Putamen (tissue), 1 donor: Measurements from ENCODE around the gene TEX52.

Source experiments
- DNase-seq: peaks from one replicate; pipeline ENCODE4 v3.0.0-alpha.2; 2016; ENCODE audit warnings: low spot score

Gene TEX52

GRCh38 chr12:2829275-2829674, 27.6 kb downstream of the TEX52 start:
- no peak for DNase-seq

DNA sequence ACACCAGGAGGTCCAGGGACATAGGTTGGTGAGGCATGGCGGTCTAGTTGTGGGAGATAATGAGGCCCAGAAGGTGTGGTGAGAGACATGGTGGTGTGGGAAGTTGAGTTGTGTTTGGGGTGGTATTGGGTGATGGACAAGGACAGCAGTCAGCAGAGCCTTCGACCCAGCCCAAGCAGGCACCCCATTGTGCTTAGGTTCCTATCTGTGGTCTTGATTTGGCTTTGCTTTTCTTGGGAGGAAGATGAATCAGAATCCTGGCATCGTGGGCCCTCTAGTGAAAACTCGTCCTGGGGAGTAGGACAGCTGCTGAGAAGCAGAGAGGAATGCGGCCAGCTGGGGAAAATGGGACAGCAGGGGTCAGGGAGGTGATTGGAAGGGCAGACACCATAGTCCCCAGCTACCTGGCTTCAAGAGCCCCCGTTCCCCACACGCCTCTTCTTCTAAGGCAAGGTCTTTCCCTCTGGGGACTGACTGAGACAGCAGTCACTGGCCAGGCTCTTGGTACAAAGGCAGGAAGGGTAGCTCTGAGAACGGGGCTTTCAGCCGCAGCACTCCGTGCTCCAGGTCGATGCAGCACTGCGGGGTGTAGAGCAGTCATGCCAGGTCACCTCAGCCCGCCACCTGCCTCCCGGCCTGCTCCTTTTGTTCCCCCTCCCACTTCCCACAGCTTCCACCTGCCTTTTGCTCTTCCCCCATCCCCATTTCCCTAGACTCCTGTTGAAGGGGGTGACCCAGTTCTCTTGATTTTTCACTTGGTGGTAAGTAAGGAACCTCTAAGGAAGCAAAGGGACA, 29.9 kb downstream of the TEX52 start:
- no peak for DNase-seq

- no peak for DNase-seq
Observed at GRCh38 chr12:2826036-2826435, 30.8 kb downstream of the TEX52 start.

GRCh38 chr12:2825132-2825531, 31.7 kb downstream of the TEX52 start:
- DNase-seq = peak; percentile 24

GRCh38 chr12:2824541-2824940, 32.3 kb downstream of the TEX52 start:
- DNase-seq = no peak

- DNase-seq = no peak
Observed at GRCh38 chr12:2823483-2823882, 33.4 kb downstream of the TEX52 start.

- no peak for DNase-seq
Observed at GRCh38 chr12:2820432-2820831, 36.4 kb downstream of the TEX52 start.

DNA sequence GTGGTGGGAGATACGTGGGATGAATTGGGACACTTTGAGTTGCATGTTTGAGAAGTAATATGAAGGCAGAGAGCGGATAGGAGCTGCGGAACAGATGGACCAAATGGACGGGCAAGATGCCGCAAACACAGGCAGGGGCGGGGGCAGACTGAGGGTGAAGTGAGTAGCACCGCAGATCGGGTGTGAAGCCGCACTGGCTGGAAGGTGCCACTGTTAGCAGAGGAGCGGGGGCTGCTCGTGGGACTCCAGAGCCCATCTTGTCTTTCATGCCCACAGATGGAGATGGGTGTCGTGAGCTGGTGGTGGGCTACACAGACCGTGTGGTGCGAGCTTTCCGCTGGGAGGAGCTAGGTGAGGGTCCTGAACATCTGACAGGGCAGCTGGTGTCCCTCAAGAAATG, 37.0 kb downstream of the TEX52 start:
- DNase-seq = no peak

DNA sequence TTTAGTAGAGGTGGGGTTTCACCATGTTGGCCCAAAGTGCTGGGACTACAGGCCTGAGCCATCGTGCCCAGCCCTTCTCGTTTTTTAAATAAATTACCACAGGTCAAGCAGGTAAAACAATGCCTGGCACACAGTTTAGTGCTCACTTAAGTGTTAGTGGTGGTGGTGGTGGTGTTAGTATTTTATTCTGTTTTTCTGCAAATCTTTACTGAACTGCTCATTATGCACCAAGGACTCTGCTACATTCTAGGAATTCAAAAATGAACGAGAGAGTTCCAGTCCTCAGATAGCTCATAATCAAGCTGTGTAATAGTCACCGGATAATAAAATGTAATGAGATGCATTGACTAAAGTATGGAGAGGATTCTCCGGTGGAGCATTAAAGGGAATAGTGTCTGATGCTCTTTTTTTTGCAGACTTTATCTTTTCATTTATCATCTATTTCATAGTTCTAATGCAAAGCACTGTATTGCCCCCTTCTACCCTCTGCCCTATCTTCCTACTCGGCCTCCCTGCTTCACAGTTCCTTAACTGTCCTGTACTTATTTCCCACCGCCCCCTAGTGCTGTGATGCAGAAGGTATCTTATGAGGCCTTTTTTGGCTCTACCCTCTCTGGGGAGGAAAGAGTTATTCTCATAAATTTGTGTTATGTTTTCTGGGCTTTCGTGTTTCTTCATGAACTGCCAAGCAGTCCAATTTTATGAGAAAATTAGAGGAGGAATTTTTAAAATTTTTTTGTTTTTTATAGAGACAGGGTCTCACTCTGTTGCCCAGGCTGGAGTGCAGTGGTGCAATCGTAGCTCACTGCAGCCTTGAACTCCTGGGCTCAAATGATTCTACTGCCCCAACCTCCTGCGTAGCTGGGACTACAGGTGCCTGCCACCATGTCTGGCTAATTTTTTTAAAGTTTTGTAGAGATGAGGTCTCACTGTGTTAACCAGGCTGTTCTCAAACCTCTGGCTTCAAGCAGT, 43.3 kb downstream of the TEX52 start:
- peak; percentile 43 for DNase-seq

DNA sequence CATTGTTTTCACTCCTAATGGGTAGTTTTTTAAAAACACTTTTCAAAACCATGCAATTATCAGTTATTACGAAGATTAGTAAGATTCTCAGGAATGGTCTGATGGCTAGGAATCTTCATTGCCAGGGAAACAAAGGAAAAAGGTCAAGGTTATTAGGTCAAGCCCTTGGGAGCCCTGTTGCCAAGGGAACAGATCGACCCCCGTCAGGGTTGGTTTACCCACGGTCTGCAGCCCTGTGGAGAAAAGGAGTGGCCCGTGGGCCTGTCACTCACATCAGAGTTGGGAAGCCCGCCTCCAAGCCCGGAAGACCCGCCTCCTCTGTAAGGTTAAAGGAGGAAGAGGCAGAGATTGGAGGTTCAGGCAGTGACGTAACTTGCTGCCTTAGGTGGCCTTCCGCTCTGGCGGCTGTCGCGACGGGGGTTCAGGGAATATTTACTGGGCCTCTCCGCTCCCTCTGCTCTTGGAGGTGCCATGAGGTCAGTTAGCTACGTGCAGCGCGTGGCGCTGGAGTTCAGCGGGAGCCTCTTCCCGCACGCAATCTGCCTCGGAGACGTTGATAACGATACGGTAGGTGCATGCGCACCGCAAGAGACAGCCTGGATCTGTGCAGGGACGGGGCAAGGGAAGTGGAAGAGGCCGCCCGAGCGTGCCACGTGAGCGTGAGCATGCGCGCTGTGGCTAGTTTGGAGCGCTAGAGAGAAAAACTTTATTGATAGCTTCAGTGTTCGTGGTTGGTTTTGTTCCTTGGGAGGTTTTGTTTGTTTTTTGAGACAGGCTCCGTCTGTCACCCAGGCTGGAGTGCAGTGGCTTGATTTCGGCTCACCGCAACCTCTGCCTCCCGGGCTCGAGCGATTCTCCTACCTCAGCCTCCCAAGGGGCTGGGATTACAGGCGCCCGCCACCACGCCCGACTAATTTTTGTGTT, 44.3 kb downstream of the TEX52 start, which contains the start of gene ITFG2:
ITFG2 (plus strand) TSS at position 379 of the 924 bp plus-strand sequence; CDS start at position 472, 93 bp downstream.
- DNase-seq = peak; percentile 99

GRCh38 chr12:2811801-2812200, 45.0 kb downstream of the TEX52 start:
- no peak for DNase-seq

DNA sequence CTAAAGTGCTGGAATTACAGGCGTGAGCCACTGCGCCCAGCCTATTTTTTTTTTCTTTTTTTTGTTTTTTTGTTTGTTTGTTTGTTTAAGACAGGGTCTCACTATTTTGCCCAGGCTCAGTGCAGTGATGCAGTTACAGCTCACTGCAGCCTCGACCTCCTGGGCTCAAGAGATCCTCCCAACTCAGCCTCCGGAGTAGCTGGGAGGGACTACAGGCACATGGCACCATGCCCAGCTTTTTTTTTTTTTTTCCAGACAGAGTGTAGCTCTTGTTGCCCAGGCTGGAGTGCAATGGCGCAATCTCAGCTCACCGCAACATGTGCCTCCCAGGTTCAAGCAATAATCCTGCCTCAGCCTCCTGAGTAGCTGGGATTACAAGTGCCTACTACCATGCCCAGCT, 50.1 kb downstream of the TEX52 start:
- no peak for DNase-seq

GRCh38 chr12:2805143-2805520, 51.7 kb downstream of the TEX52 start:
- no peak for DNase-seq

GRCh38 chr12:2804393-2805142, 52.3 kb downstream of the TEX52 start:
- no peak for DNase-seq

DNA sequence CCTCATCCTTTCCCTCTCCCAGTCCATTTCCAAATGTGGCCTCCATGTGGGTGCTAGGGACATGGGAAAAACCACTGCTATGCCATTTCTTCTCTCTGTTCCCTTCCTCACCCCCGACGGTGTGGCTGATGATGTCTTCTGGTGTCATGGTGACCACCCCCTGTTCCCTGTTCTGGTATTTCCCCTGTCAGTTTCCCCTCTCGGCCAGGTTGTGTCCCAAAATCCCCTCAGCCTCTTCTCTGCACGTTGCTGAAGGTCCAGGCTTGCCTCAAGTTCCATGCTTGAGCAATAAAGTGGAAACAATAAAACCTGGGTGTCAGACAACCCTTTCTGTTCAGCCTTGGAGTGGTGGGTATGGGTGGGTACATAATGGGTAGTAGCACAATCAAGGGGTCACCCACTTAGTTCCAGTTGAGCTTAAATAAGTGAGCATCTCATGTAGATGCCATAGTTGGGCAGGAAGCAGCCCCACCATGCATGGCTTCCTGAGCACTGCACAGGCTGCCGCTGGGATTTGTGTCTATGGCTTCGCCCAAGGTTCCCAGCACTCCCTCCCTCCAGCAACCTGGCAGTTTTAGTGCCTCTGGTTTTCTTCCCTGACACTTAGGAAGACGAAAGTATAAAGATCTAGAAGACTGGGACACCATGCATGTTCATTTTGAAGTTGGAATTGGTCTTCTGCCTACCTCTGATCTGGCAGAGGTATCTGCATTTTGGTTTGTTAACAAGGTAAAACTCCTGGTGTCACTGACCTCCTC, 53.0 kb downstream of the TEX52 start:
- DNase-seq = no peak

- DNase-seq = no peak
Observed at GRCh38 chr12:2801044-2801783, 55.6 kb downstream of the TEX52 start.

GRCh38 chr12:2800046-2800570, 56.7 kb downstream of the TEX52 start:
- no peak for DNase-seq
